ENCODE data around the gene MYO1C. TPM values are rescaled to one million over a fixed set of nuclear protein-coding genes. Genes with fewer than 3 reads are reported as not detected.
A peak's percentile ranks its signal among the peaks of the same experiment; 100 is the strongest.

Gene MYO1C
- total RNA-seq, 1 experiment from 2014 or later, result 73.6 TPM

GRCh38 chr17:1484676-1485422, 7.6 kb downstream of the MYO1C start:
- CTCF ChIA-PET, result interaction anchor here (0.7 to 1.4 kb wide), 13 partner anchors 12 to 370 kb away, joined by 3 to 14 read pairs (median 4); partner anchors contain the start of gene INPP5K
- Mint-ChIP-seq H3K27me3 (ENCODE audit: low read depth) (peaks cover 11% of the 10 kb centered on the region), H3K4me1 (peaks cover 30% of the 10 kb centered on the region), H3K4me3 (peak overlapping the region; percentile 79), H3K9me3 (no peaks in the 10 kb centered on the region), H3K36me3 (peaks cover 20% of the 10 kb centered on the region), H3K27ac (peak overlapping the region; percentile 80; the same call in 1 of the 2 replicates)
- ATAC-seq (peak; percentile 62), DNase-seq (ENCODE audit: low spot score) (peak; percentile 65)
- POLR2A ChIA-PET, result interaction anchor here (1.0 to 1.1 kb wide), 2 partner anchors 22 to 32 kb away, joined by 3 to 4 read pairs; partner anchors contain the start of gene INPP5K
- TF ChIP-seq HMGXB4 (CRISPR knock-in tag; IDR thresholded peaks at IDR 0.05) (0 out of 2 replicates have a peak, but pooled peaks have one; percentile 23), PRRX2 (CRISPR knock-in tag; IDR thresholded peaks at IDR 0.05) (0 out of 2 replicates have a peak, but pooled peaks have one; percentile 10), MYBL2 (CRISPR knock-in tag; IDR thresholded peaks at IDR 0.05) (no peak)
- TF ChIP-seq, protein P1, sequence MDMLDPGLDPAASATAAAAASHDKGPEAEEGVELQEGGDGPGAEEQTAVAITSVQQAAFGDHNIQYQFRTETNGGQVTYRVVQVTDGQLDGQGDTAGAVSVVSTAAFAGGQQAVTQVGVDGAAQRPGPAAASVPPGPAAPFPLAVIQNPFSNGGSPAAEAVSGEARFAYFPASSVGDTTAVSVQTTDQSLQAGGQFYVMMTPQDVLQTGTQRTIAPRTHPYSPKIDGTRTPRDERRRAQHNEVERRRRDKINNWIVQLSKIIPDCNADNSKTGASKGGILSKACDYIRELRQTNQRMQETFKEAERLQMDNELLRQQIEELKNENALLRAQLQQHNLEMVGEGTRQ (CRISPR knock-in tag; IDR thresholded peaks at IDR 0.05), result peak; percentile 50
- TF ChIP-seq, protein P2, sequence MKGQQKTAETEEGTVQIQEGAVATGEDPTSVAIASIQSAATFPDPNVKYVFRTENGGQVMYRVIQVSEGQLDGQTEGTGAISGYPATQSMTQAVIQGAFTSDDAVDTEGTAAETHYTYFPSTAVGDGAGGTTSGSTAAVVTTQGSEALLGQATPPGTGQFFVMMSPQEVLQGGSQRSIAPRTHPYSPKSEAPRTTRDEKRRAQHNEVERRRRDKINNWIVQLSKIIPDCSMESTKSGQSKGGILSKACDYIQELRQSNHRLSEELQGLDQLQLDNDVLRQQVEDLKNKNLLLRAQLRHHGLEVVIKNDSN (CRISPR knock-in tag; IDR thresholded peaks at IDR 0.05), result peak; percentile 52; the same call in 1 of the 2 replicates

DNA sequence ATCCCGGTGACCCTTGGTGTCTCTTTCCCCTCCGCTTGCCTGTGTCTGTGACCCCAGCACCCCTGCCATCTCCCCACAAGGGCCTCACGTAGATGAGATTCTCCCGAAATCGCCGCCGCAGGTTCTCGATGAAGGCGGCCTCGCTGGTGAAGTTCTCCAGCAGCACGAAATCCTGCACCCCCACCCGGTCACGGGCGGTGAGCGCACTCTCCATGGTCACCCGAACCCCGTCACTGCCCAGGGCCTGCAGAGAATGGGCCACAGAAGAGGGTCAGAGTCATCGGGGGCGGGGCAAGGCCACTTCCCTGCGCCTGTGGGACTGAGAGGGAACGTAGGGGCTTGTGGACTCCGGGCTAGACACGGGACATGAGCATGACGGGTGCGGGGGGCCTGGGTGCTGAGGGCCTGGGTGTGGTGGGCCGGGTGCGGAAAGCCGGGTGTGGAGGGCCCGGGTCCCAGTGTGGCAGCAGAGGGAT, 8.4 kb downstream of the MYO1C start:
- no peak overlapping the region for H3K27ac Mint-ChIP-seq
- H3K4me3 Mint-ChIP-seq, result peak overlapping the region; percentile 79; the same call in 1 of the 2 replicates
- H3K27me3 Mint-ChIP-seq (ENCODE audit: low read depth), result peaks cover 11% of the 10 kb centered on the region
- no peaks in the 10 kb centered on the region for H3K9me3 Mint-ChIP-seq
- ChIA-PET CTCF (interaction anchor here (0.7 to 1.4 kb wide), 11 partner anchors 12 to 143 kb away, joined by 3 to 14 read pairs (median 3); partner anchors contain the start of gene INPP5K), POLR2A (interaction anchor here (1.1 kb wide), 2 partner anchors 21 to 32 kb away, joined by 3 to 4 read pairs; partner anchors contain the start of gene INPP5K)
- DNase-seq (ENCODE audit: low spot score) (peak; percentile 34), ATAC-seq (no peak)
- peaks cover 20% of the 10 kb centered on the region for H3K36me3 Mint-ChIP-seq
- peak; percentile 30; the same call in 1 of the 2 replicates for TF ChIP-seq FOXP1 (CRISPR knock-in tag; IDR thresholded peaks at IDR 0.05; ENCODE audit: borderline replicate concordance)
- TF ChIP-seq NFYB (CRISPR knock-in tag; conservative IDR thresholded peaks at IDR 0.05; ENCODE audit: low read depth), result no peak
- H3K4me1 Mint-ChIP-seq, result peaks cover 28% of the 10 kb centered on the region

- Mint-ChIP-seq H3K4me1 (peaks cover 20% of the 10 kb centered on the region), H3K9me3 (no peaks in the 10 kb centered on the region), H3K27me3 (ENCODE audit: low read depth) (peaks cover 9% of the 10 kb centered on the region), H3K27ac (no peak overlapping the region), H3K4me3 (no peak overlapping the region), H3K36me3 (peaks cover 27% of the 10 kb centered on the region)
- TF ChIP-seq CREB1 (CRISPR knock-in tag; IDR thresholded peaks at IDR 0.05), result no peak
- no peak for TF ChIP-seq HMGA2 (CRISPR knock-in tag; IDR thresholded peaks at IDR 0.05)
- peak; percentile 68; the same call in 1 of the 2 replicates for TF ChIP-seq ZNF121 (CRISPR knock-in tag; IDR thresholded peaks at IDR 0.05)
- TF ChIP-seq MAX (CRISPR knock-in tag; IDR thresholded peaks at IDR 0.05), result no peak
- TF ChIP-seq, protein P3, sequence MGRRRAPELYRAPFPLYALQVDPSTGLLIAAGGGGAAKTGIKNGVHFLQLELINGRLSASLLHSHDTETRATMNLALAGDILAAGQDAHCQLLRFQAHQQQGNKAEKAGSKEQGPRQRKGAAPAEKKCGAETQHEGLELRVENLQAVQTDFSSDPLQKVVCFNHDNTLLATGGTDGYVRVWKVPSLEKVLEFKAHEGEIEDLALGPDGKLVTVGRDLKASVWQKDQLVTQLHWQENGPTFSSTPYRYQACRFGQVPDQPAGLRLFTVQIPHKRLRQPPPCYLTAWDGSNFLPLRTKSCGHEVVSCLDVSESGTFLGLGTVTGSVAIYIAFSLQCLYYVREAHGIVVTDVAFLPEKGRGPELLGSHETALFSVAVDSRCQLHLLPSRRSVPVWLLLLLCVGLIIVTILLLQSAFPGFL (CRISPR knock-in tag; IDR thresholded peaks at IDR 0.05; ENCODE audit: borderline replicate concordance), result no peak
- TF ChIP-seq ZNF281 (CRISPR knock-in tag; IDR thresholded peaks at IDR 0.05), result no peak
- ATAC-seq (no peak), DNase-seq (ENCODE audit: low spot score) (no peak)
- ChIA-PET CTCF (interaction anchor here (1.0 kb wide), 1 partner anchor 117 kb away, joined by 3 read pairs; no protein-coding TSS in a partner anchor), POLR2A (interaction anchor here (0.6 kb wide), 1 partner anchor 11 kb away, joined by 3 read pairs; no protein-coding TSS in a partner anchor)
Observed at GRCh38 chr17:1482680-1483079, 9.8 kb downstream of the MYO1C start.

Data from WTC11 (cell line).